B cell (primary cell): ENCODE data around the gene PAIP2. TPM values are rescaled to one million over a fixed set of nuclear protein-coding genes. Genes with fewer than 3 reads are reported as not detected.

Experiments used
- ATAC-seq: fragments of 200-7000 bp; cut with Tn5 transposase; one replicate; pipeline ENCODE4 v1.10.0; 2021; ENCODE audit warnings: low read depth, mild to moderate bottlenecking, moderate number of reproducible peaks, moderate library complexity
- CTCF ChIA-PET: fragments of 350-600 bp; sonication (Branson Sonifier 250); formaldehyde crosslinking; loops from one replicate; lab custom pipeline; 2021; ENCODE audit warnings: antibody characterized with exemption, inconsistent platforms; lab: Charles Lee
- POLR2A ChIA-PET: fragments of 350-600 bp; sonication (Branson Sonifier 250); formaldehyde crosslinking; loops from one replicate; lab custom pipeline; 2021; ENCODE audit warnings: antibody characterized with exemption; lab: Charles Lee
- DNase-seq: peaks from one replicate; pipeline ENCODE4 v3.0.0; 2013
- H2AFZ ChIP-seq: 2 replicates; pipeline ENCODE4 v1.6.1; 2012; ENCODE audit warnings: mild to moderate bottlenecking, low read depth, low read length; ENCODE audit not compliant: insufficient read depth, poor library complexity, severe bottlenecking
- H3K27ac ChIP-seq, 2 donors: 1 replicate in 1 of 2; 2 replicates in 1 of 2; pipeline ENCODE4 v1.5.1; 2012 to 2013; ENCODE audit warnings: low read length in 2 of 2, mild to moderate bottlenecking in 2 of 2, moderate library complexity in 1 of 2
- H3K27me3 ChIP-seq, 4 experiments: fragments of 200-600 bp in 1 of 4; sonication (generic) in 1 of 4; replicated peaks in 1 of 4; 1 replicate in 2 of 4; 2 replicates in 2 of 4; pipeline versions ENCODE4 v1.6.1 to v1.7.0; 2013 to 2016; ENCODE audit warnings: low read length in 3 of 4, mild to moderate bottlenecking in 2 of 4, mixed read lengths in 1 of 4, moderate library complexity in 1 of 4; ENCODE audit not compliant: insufficient read depth in 4 of 4, control insufficient read depth in 3 of 4; ENCODE audit errors: control extremely low read depth in 1 of 4
- H3K36me3 ChIP-seq, 2 experiments: replicated peaks in 1 of 2; 1 replicate in 1 of 2; 2 replicates in 1 of 2; pipeline versions ENCODE4 v1.6.1 to v1.7.1; 2013; ENCODE audit warnings: low read length in 1 of 2; ENCODE audit not compliant: insufficient read depth in 2 of 2, control insufficient read depth in 1 of 2; ENCODE audit errors: control extremely low read depth in 1 of 2, extremely low read depth in 1 of 2
- H3K4me1 ChIP-seq, 2 donors: fragments of 200-600 bp in 1 of 2; sonication (generic) in 1 of 2; 1 replicate in 1 of 2; 2 replicates in 1 of 2; pipeline versions ENCODE4 v1.5.1 to v1.6.1; 2013 to 2017; ENCODE audit warnings: low read length in 2 of 2; ENCODE audit not compliant: control insufficient read depth in 2 of 2, insufficient read depth in 2 of 2
- H3K4me2 ChIP-seq: replicated peaks from 2 replicates; pipeline ENCODE3; 2012; ENCODE audit warnings: mild to moderate bottlenecking, low read depth, low read length; ENCODE audit not compliant: poor library complexity, severe bottlenecking
- H3K4me3 ChIP-seq, 5 experiments: fragments of 200-600 bp in 1 of 5; sonication (generic) in 1 of 5; 1 replicate in 3 of 5; 2 replicates in 2 of 5; pipeline versions ENCODE4 v1.5.1 to v1.7.0; 2011 to 2016; ENCODE audit warnings: low read length in 4 of 5, mild to moderate bottlenecking in 4 of 5, low read depth in 2 of 5, control low read depth in 1 of 5, moderate library complexity in 1 of 5; ENCODE audit not compliant: insufficient read depth in 1 of 5; ENCODE audit errors: control extremely low read depth in 1 of 5, extremely low read depth in 1 of 5
- H3K79me2 ChIP-seq: fragments of 200-600 bp; sonication (generic); one replicate; pipeline ENCODE4 v1.6.0; 2016; ENCODE audit warnings: low read length; ENCODE audit not compliant: control insufficient read depth, insufficient read depth
- H3K9ac ChIP-seq: fragments of 200-600 bp; sonication (generic); 2 replicates; pipeline ENCODE4 v1.6.1; 2017; ENCODE audit warnings: mild to moderate bottlenecking, low read length, moderate library complexity
- H3K9me3 ChIP-seq, 3 donors: one replicate each; pipeline versions ENCODE4 v1.6.1 to v1.7.1; 2013; ENCODE audit warnings: low read length in 2 of 3; ENCODE audit not compliant: control insufficient read depth in 2 of 3, insufficient read depth in 1 of 3; ENCODE audit errors: control extremely low read depth in 1 of 3
- H4K20me1 ChIP-seq: 2 replicates; pipeline ENCODE4 v1.6.0; 2012; ENCODE audit warnings: mild to moderate bottlenecking, low read length; ENCODE audit not compliant: insufficient read depth, control insufficient read depth, poor library complexity, severe bottlenecking
- H3K27ac Mint-ChIP-seq: one replicate; pipeline ENCODE4 v1.8.0; 2021; ENCODE audit warnings: mixed read lengths
- H3K27me3 Mint-ChIP-seq: one replicate; pipeline ENCODE4 v1.8.0; 2021; ENCODE audit warnings: mixed read lengths
- H3K4me1 Mint-ChIP-seq: one replicate; pipeline ENCODE4 v1.8.0; 2021; ENCODE audit warnings: mixed read lengths
- H3K4me3 Mint-ChIP-seq: one replicate; pipeline ENCODE4 v1.8.0; 2021; ENCODE audit warnings: mixed read lengths
- H3K9me3 Mint-ChIP-seq: one replicate; pipeline ENCODE4 v1.8.0; 2022; ENCODE audit warnings: mixed read lengths; ENCODE audit not compliant: insufficient read depth
- CTCF ChIP-seq: fragments of 200-600 bp; IDR thresholded peaks from one replicate; pipeline ENCODE4 v1.8.0; 2022; ENCODE audit warnings: antibody characterized with exemption, mild to moderate bottlenecking
- EZH2 ChIP-seq: IDR thresholded peaks from 2 replicates; pipeline ENCODE4 v1.6.1; 2012; ENCODE audit warnings: borderline replicate concordance, low read depth, mild to moderate bottlenecking, moderate library complexity, low read length; ENCODE audit not compliant: insufficient read depth, poor library complexity, severe bottlenecking
- WGBS: methylation state at CpG from one replicate; pipeline ENCODE4 v1.1.5; 2013; ENCODE audit warnings: missing lambda C conversion rate; ENCODE audit not compliant: insufficient coverage; 5-methylcytosine and 5-hydroxymethylcytosine counted together
- intact Hi-C: fragments of 100-400 bp; cut with micrococcal nuclease; formaldehyde crosslinking; loops from one replicate; pipeline ENCODE4 v1.10.0; 2022
- polyA plus RNA-seq: library from polyadenylated mRNA; depleted of rRNA; stranded (reverse); fragments of >200 nt; gene quantifications from 2 replicates; pipeline ENCODE4 v1.2.3, GENCODE V29; 2012
- total RNA-seq, 2 donors: library from RNA; stranded (reverse); fragments of 120-200 nt in 1 of 2; gene quantifications; 1 replicate in 1 of 2; 2 replicates in 1 of 2; pipeline versions ENCODE4 v1.2.3 to v1.2.4, GENCODE V29; 2013 to 2022

The PAIP2 gene
- total and polyA plus RNA-seq, 2 donors (not counting 1 experiment from before 2014, with no cell fraction given) = 38.5 to 121 TPM

GRCh38 chr5:139358064-139358463 lies 16.4 kb downstream of the PAIP2 start:
- ATAC-seq (no peak), DNase-seq (no peak)
- H3K4me1 Mint-ChIP-seq = peaks cover 30% of the 10 kb centered on the region
- H3K36me3 ChIP-seq = peaks cover 4 to 8% of the 10 kb centered on the region in 2 experiments
- no peak overlapping the region for H3K4me2 ChIP-seq
- peaks cover 98% of the 10 kb centered on the region for H3K79me2 ChIP-seq
- no peaks in the 10 kb centered on the region for H3K27me3 Mint-ChIP-seq
- no peak overlapping the region for H3K27ac ChIP-seq
- no peak overlapping the region for H3K9ac ChIP-seq
- CTCF ChIA-PET = interaction anchor here (1.9 kb wide), 1 partner anchor 17 kb away, joined by 6 read pairs; the partner anchor contains the start of gene PAIP2
- intact Hi-C loops = no loop called here
- no peaks in the 10 kb centered on the region for H3K9me3 Mint-ChIP-seq
- H2AFZ ChIP-seq = no peak overlapping the region
- H3K4me3 ChIP-seq = no peak overlapping the region
- H4K20me1 ChIP-seq = peaks cover 98% of the 10 kb centered on the region
- TF ChIP-seq EZH2 = no peak
- TF ChIP-seq CTCF = no peak
- H3K4me1 ChIP-seq = no peaks in the 10 kb centered on the region
- no peak overlapping the region for H3K4me3 Mint-ChIP-seq
- no peaks in the 10 kb centered on the region for H3K27me3 ChIP-seq
- POLR2A ChIA-PET = no interaction called here
- H3K9me3 ChIP-seq = peaks cover 0 to 4% (median 0%) of the 10 kb centered on the region in 3 donors
- no peak overlapping the region for H3K27ac Mint-ChIP-seq

- Histone ChIP-seq H2AFZ (no peak overlapping the region), H3K36me3 (peaks cover 7 to 22% of the 10 kb centered on the region in 2 experiments)
Observed at GRCh38 chr5:139360384-139360783, 18.7 kb downstream of the PAIP2 start.

More at GRCh38 chr5:139360384-139360783, 18.7 kb downstream of the PAIP2 start:
- H3K9ac ChIP-seq = no peak overlapping the region
- no peaks in the 10 kb centered on the region for H3K27me3 ChIP-seq
- intact Hi-C loops = no loop called here
- WGBS = 95% methylated on average over 2 of the region's 4 CpGs
- peaks cover 80% of the 10 kb centered on the region for H3K79me2 ChIP-seq
- no peak for TF ChIP-seq CTCF
- TF ChIP-seq EZH2 = no peak
- no peak overlapping the region for H3K4me3 ChIP-seq
- Mint-ChIP-seq H3K4me3 (no peak overlapping the region), H3K4me1 (peaks cover 24% of the 10 kb centered on the region), H3K9me3 (no peaks in the 10 kb centered on the region), H3K27me3 (no peaks in the 10 kb centered on the region), H3K27ac (no peak overlapping the region)
- ChIA-PET POLR2A (no interaction called here), CTCF (no interaction called here)
- ATAC-seq (no peak), DNase-seq (no peak)
- H3K27ac ChIP-seq = no peak overlapping the region
- H3K9me3 ChIP-seq = no peaks in the 10 kb centered on the region
- H3K4me2 ChIP-seq = no peak overlapping the region
- H3K4me1 ChIP-seq = no peaks in the 10 kb centered on the region
- peaks cover 84% of the 10 kb centered on the region for H4K20me1 ChIP-seq
